A673 (cell line): ENCODE data around the gene LRBA. TPM values are rescaled to one million over a fixed set of nuclear protein-coding genes. Genes with fewer than 3 reads are reported as not detected.

Experiments
- BruUV-seq: library from RNA; stranded (reverse); fragments of 400-500 nt; replicated peaks from 2 replicates; lab custom pipeline; 2021; lab: Mats Ljungman, UMichigan
- CTCF ChIA-PET: fragments of 300-600 bp; sonication (Branson Sonifier 250); formaldehyde crosslinking; loops from one replicate; lab custom pipeline; 2022; ENCODE audit warnings: antibody characterized with exemption; lab: Charles Lee
- POLR2A ChIA-PET: fragments of 300-600 bp; sonication (Branson Sonifier 250); formaldehyde crosslinking; loops from one replicate; lab custom pipeline; 2022; ENCODE audit warnings: antibody characterized with exemption; ENCODE audit not compliant: low non-redundant PET; lab: Charles Lee
- DNase-seq: peaks from one replicate; pipeline ENCODE4 v3.0.0-alpha.2; 2015; ENCODE audit warnings: low spot score
- H3K27ac ChIP-seq: fragments of 200-600 bp; sonication (generic); 2 replicates; pipeline ENCODE4 v1.5.1; 2016; ENCODE audit warnings: mixed run types, low read depth, mild to moderate bottlenecking, mixed read lengths, antibody characterized with exemption, low read length; ENCODE audit not compliant: poor library complexity, severe bottlenecking
- H3K27me3 ChIP-seq: fragments of 200-600 bp; sonication (generic); replicated peaks from 2 replicates; pipeline ENCODE4 v1.6.1; 2017; ENCODE audit warnings: mixed run types, low read depth, mild to moderate bottlenecking, mixed read lengths, antibody characterized with exemption, low read length; ENCODE audit not compliant: insufficient read depth, poor library complexity
- H3K36me3 ChIP-seq: fragments of 200-600 bp; sonication (generic); 2 replicates; pipeline ENCODE4 v1.6.1; 2016; ENCODE audit warnings: mixed run types, mild to moderate bottlenecking, mixed read lengths, antibody characterized with exemption, low read length; ENCODE audit not compliant: insufficient read depth, poor library complexity, severe bottlenecking
- H3K4me1 ChIP-seq: fragments of 200-600 bp; sonication (generic); 2 replicates; pipeline ENCODE4 v1.6.1; 2017; ENCODE audit warnings: mixed run types, mild to moderate bottlenecking, mixed read lengths, antibody characterized with exemption, low read length; ENCODE audit not compliant: insufficient read depth, poor library complexity, severe bottlenecking
- H3K4me3 ChIP-seq: fragments of 200-600 bp; sonication (generic); 2 replicates; pipeline ENCODE4 v1.5.1; 2016; ENCODE audit warnings: low read depth, mixed run types, mild to moderate bottlenecking, mixed read lengths, low read length; ENCODE audit not compliant: poor library complexity, severe bottlenecking
- H3K9me3 ChIP-seq: fragments of 200-600 bp; sonication (generic); 2 replicates; pipeline ENCODE4 v1.6.1; 2016; ENCODE audit warnings: mixed run types, low read depth, mild to moderate bottlenecking, mixed read lengths, antibody characterized with exemption, low read length; ENCODE audit not compliant: poor library complexity, severe bottlenecking
- CTCF ChIP-seq: fragments of 300-800, 200-600 bp; sonication (generic); conservative IDR thresholded peaks from 2 replicates; pipeline ENCODE4 v1.5.1; 2017; ENCODE audit warnings: low read depth, mild to moderate bottlenecking, antibody characterized with exemption, low read length, moderate library complexity, mixed read lengths
- EZH2 ChIP-seq: fragments of 200-600 bp; sonication (generic); IDR thresholded peaks from 2 replicates; pipeline ENCODE4 v1.6.1; 2017; ENCODE audit warnings: borderline replicate concordance, low read depth, mild to moderate bottlenecking, mixed read lengths, antibody characterized with exemption, low read length; ENCODE audit not compliant: poor library complexity, severe bottlenecking
- intact Hi-C: fragments of 100-400 bp; cut with micrococcal nuclease; formaldehyde crosslinking; loops from one replicate; pipeline ENCODE4 v1.10.0; 2022; ENCODE audit not compliant: unreplicated experiment
- total RNA-seq: library from RNA; stranded (reverse); gene quantifications from 2 replicates; pipeline ENCODE4 v1.2.3, GENCODE V29; 2021

LRBA gene
- total RNA-seq, 1 experiment from 2014 or later = 35.7 TPM

GRCh38 chr4:150820409-150820808 lies 194.7 kb downstream of the LRBA start:
- CTCF ChIA-PET = no interaction called here
- intact Hi-C loops = no loop called here
- no TSS peak for BruUV-seq

GRCh38 chr4:150818661-150819060 lies 196.4 kb downstream of the LRBA start:
- CTCF ChIA-PET = no interaction called here
- TF ChIP-seq EZH2 (no peak), CTCF (no peak)
- POLR2A ChIA-PET = no interaction called here
- intact Hi-C loops = no loop called here
- Histone ChIP-seq H3K27me3 (no peaks in the 10 kb centered on the region), H3K36me3 (peaks cover 5% of the 10 kb centered on the region), H3K4me1 (peaks cover 4% of the 10 kb centered on the region), H3K27ac (no peak overlapping the region), H3K9me3 (peaks cover 4% of the 10 kb centered on the region), H3K4me3 (no peak overlapping the region)
- no TSS peak for BruUV-seq
- no peak for DNase-seq

More at GRCh38 chr4:150820409-150820808, 194.7 kb downstream of the LRBA start:
- no peak for TF ChIP-seq EZH2
- TF ChIP-seq CTCF = no peak
- Histone ChIP-seq H3K36me3 (peaks cover 5% of the 10 kb centered on the region), H3K4me3 (no peak overlapping the region), H3K9me3 (peaks cover 4% of the 10 kb centered on the region), H3K4me1 (peaks cover 4% of the 10 kb centered on the region), H3K27me3 (no peaks in the 10 kb centered on the region), H3K27ac (no peak overlapping the region)
- POLR2A ChIA-PET = no interaction called here
- no peak for DNase-seq

- no peak overlapping the region for H3K4me3 ChIP-seq
- CTCF ChIA-PET = no interaction called here
- peaks cover 5% of the 10 kb centered on the region for H3K36me3 ChIP-seq
- POLR2A ChIA-PET = no interaction called here
- H3K27ac ChIP-seq = no peak overlapping the region
- peaks cover 4% of the 10 kb centered on the region for H3K9me3 ChIP-seq
- BruUV-seq = no TSS peak
- peaks cover 4% of the 10 kb centered on the region for H3K4me1 ChIP-seq
- no peaks in the 10 kb centered on the region for H3K27me3 ChIP-seq
- DNase-seq = no peak
- intact Hi-C loops = no loop called here
- TF ChIP-seq CTCF = no peak
- no peak for TF ChIP-seq EZH2
These were observed 197.1 kb downstream of the LRBA start for GRCh38 chr4:150817804-150818528.
